SJSA1 (cell line): Measurements from ENCODE around the gene MSI2. TPM values are rescaled to one million over a fixed set of nuclear protein-coding genes. Genes with fewer than 3 reads are reported as not detected.

Source experiments
- DNase-seq, 2 experiments: peaks; one replicate each; pipeline ENCODE4 v3.0.0-alpha.2; 2015 to 2020; ENCODE audit warnings: low spot score in 2 of 2, low read depth in 1 of 2
- H3K27ac ChIP-seq: fragments of 250-450 bp; sonication (Bioruptor Pico); 2 replicates; pipeline ENCODE4 v1.5.1; 2020; ENCODE audit warnings: mild to moderate bottlenecking, moderate library complexity
- H3K27me3 ChIP-seq: fragments of 250-450 bp; sonication (Bioruptor Pico); replicated peaks from 2 replicates; pipeline ENCODE4 v1.5.1; 2020; ENCODE audit warnings: mild to moderate bottlenecking, moderate library complexity
- H3K36me3 ChIP-seq: fragments of 250-450 bp; sonication (Bioruptor Pico); 2 replicates; pipeline ENCODE4 v1.5.1; 2020; ENCODE audit warnings: mild to moderate bottlenecking
- H3K4me1 ChIP-seq: fragments of 250-450 bp; sonication (Bioruptor Pico); replicated peaks from 2 replicates; pipeline ENCODE4 v1.6.1; 2021; ENCODE audit warnings: mild to moderate bottlenecking
- H3K4me3 ChIP-seq: fragments of 250-450 bp; sonication (Bioruptor Pico); 2 replicates; pipeline ENCODE4 v1.5.1; 2020; ENCODE audit warnings: mild to moderate bottlenecking
- H3K9me3 ChIP-seq: fragments of 250-450 bp; sonication (Bioruptor Pico); replicated peaks from 2 replicates; pipeline ENCODE4 v1.5.1; 2020; ENCODE audit warnings: mild to moderate bottlenecking
- total RNA-seq: library from RNA; depleted of rRNA; stranded (reverse); fragments of >200 nt; shearing (Covaris generic); gene quantifications from 2 replicates; pipeline ENCODE4 v1.2.3, GENCODE V29; 2014

MSI2 gene
- total RNA-seq, 1 experiment from 2014 or later, result 39.8 TPM

DNA sequence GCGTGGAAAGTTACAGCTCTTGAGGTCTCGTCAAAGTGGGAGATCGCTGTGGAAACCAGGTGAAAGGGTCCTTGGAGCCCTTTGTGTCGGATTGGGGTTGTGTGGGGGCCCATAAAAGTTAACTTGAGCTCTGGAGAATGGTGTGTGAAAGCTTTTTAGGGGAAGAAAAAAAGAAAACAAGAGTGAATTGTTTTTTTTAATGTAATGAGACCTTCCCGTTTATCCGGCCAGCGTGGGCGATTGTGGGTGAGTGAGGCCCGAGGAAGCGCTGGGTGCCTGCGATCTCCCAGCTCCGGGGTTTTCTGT lies 150.6 kb downstream of the MSI2 start:
- DNase-seq, result no peak
- peaks cover 34% of the 10 kb centered on the region for H3K4me1 ChIP-seq
- H3K36me3 ChIP-seq, result 0 out of 2 replicates have a peak, but pooled peaks cover 1% of the 10 kb centered on the region
- H3K27ac ChIP-seq, result peak overlapping the region; percentile 73
- H3K9me3 ChIP-seq, result no peaks in the 10 kb centered on the region
- H3K4me3 ChIP-seq, result no peak overlapping the region
- no peaks in the 10 kb centered on the region for H3K27me3 ChIP-seq

DNA sequence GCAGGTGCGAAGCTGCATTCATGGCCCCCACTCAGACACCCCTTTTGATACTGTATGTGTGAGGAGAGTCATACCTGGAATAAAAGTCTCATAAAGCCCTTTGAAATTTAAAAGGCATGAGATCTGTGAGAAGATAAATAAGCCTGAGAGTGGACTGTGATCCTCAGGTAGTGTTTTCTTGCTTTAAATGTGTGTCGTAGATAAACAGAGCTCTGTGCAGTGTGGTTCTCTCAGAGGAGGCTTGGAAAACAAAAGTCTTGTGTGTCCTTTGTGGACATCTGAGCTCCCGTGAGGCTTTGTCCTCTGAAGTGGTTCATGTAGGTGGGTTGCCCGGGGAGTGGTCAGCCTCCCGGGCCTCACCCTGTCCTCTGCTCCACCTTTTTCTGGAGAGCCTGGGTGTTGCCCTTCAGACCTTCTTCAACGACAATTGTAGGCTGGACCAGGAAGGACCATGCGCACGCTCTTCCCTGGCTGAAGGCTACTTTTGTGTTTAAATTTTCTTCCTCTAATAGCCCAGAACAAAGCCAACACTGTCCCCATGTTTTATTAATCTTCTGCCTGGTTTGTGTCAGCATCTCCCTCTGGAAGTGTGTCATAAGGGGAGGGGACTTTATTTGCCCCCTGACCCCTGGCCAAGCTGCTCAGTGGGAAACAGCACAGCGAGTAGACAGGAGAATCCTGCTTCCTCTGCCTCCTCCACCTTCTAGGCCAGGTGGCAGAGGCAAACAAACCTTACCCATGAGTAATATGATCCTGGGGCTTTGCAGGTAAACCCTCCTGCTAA lies 151.2 kb downstream of the MSI2 start:
- H3K27me3 ChIP-seq, result no peaks in the 10 kb centered on the region
- DNase-seq, result no peak
- H3K4me1 ChIP-seq, result peaks cover 31% of the 10 kb centered on the region
- H3K9me3 ChIP-seq, result no peaks in the 10 kb centered on the region
- H3K36me3 ChIP-seq, result no peaks in the 10 kb centered on the region
- H3K27ac ChIP-seq, result peak overlapping the region; percentile 73; the same call in 1 of the 2 replicates
- H3K4me3 ChIP-seq, result no peak overlapping the region

DNA sequence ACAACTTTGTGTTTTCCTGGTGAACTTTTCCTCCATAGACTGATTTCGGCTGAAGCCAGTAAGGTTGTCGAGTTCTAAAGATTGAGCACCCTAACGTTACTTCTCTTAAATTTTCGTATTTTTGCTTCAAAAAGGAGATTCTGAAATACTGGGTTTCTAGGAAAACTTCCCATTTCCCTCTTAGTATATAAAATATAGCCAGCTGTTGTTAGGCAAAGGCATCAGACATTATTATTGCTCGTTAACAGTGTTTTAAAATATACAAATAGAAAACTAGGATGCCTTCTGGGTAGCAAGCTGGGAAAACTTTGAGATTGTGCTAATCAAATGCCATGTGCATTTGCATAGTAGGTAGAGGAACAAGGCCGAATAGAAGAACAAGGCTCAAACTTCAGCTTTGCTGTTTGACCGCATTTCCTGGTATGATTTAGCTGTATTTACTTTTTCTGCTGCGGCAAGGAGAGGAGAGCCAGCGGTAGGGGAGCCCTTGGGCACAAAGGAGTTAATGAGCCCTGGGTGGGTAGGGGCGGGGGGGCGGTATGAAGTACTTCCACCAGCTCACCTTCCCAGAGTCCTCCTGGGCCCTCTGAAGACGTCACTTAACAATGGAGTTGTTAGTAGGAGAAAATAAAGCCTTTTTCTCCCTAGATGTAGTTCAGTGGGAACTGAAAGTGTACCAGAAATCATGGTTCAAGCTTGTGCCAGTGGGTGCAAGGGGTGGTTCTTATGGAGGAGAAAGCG lies 151.9 kb downstream of the MSI2 start:
- no peak for DNase-seq
- H3K27ac ChIP-seq, result no peak overlapping the region

GRCh38 chr17:57410169-57410568 lies 153.8 kb downstream of the MSI2 start:
- DNase-seq, result no peak
- peaks cover 27% of the 10 kb centered on the region for H3K4me1 ChIP-seq
- no peaks in the 10 kb centered on the region for H3K27me3 ChIP-seq
- H3K4me3 ChIP-seq, result no peak overlapping the region
- no peaks in the 10 kb centered on the region for H3K9me3 ChIP-seq
- H3K27ac ChIP-seq, result no peak overlapping the region
- no peaks in the 10 kb centered on the region for H3K36me3 ChIP-seq

More for the DNA sequence above, 151.9 kb downstream of the MSI2 start:
- H3K27me3 ChIP-seq, result no peaks in the 10 kb centered on the region
- H3K4me1 ChIP-seq, result peaks cover 31% of the 10 kb centered on the region
- no peaks in the 10 kb centered on the region for H3K36me3 ChIP-seq
- no peak overlapping the region for H3K4me3 ChIP-seq
- no peaks in the 10 kb centered on the region for H3K9me3 ChIP-seq

DNA sequence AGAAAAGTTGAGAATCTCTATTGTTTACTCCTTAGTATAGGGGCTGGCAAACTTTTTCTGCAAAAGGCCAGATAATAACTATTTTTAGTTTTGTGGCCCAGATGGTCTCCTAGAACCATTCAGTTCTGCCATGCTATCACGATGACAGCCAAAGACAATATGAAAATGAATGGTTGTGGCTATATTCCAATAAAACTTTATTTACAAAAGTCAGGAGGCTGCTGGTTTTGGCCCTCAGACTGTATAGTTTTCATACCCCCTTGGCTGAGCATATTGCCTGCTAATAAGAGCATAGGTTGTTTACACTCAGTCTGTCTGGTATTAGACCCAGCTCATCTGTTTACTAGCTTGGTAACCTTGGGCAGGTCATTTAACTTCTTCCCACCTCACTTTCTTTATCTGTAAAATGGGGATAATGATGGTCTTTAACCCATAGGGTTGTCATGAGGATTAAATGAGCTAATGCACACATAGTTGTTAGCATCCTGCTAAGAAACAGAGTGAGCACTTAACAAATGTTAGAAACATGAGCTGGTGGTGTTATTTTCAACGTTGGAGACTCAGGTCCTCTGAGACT lies 156.3 kb downstream of the MSI2 start:
- no peaks in the 10 kb centered on the region for H3K36me3 ChIP-seq
- H3K4me1 ChIP-seq, result peaks cover 2% of the 10 kb centered on the region
- no peaks in the 10 kb centered on the region for H3K27me3 ChIP-seq
- no peak overlapping the region for H3K27ac ChIP-seq
- DNase-seq, result no peak
- no peaks in the 10 kb centered on the region for H3K9me3 ChIP-seq
- H3K4me3 ChIP-seq, result no peak overlapping the region

DNA sequence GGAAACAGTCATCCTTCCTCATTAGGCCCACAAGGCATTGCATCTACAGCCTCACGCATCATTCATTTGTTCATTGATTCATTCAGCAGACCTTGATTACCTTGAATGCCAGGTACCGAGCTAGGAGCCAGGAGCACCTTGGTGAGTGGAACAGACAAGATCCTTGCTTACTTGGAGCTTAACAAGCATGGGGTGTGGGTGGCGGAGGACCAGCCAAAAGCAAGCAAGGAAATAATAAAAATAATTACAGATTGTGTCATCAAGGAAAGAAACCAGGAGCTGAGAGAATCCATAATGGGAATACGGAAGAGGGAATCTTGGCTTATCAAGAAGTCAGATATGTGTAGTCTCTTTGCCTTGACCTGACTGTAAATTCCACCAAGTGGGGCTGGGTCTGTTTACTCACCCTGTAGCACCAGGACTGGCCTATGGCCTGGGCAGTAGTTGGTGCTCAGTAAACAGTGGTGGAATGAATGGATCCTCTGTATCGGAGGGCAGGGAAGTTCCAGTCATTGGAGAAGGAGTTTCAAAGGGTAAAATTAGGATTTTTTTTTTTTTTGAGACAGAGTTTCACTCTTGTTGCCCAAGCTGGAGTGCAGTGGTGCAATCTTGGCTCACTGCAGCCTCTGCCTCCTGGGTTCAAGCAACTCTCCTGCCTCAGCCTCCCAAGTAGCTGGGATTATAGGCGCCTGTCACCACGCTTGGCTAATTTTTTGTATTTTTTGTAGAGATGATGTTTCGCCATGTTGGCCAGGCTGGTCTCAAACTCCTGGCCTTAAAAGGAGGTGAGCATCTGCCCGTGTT lies 157.7 kb downstream of the MSI2 start:
- no peak for DNase-seq
- Histone ChIP-seq H3K36me3 (no peaks in the 10 kb centered on the region), H3K4me3 (no peak overlapping the region), H3K4me1 (no peaks in the 10 kb centered on the region), H3K9me3 (no peaks in the 10 kb centered on the region), H3K27me3 (no peaks in the 10 kb centered on the region), H3K27ac (no peak overlapping the region)

DNA sequence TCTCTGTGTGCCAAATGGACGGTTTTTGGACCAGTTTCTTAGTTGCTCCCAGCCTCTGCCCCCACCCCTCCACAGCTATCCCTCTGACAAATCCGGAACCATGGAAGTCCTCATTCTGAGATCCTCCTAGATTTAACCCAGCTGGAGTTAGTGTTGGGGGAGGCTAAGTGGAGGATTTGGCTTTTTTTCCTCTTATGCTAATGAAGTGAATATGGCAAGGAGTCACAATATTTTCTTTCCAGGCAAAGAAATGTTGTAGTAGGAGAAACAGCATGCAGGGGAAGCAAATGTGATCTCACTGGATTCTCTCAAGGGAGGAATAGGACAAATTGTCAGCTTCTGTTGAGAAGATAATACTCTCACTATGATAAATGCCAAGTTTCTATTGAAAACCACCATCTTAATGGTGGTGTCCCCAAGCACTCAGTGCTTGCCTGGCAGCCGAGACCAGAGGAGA lies 159.5 kb downstream of the MSI2 start:
- DNase-seq, result no peak
- H3K4me1 ChIP-seq, result no peaks in the 10 kb centered on the region
- H3K27me3 ChIP-seq, result no peaks in the 10 kb centered on the region
- no peaks in the 10 kb centered on the region for H3K9me3 ChIP-seq
- H3K4me3 ChIP-seq, result no peak overlapping the region
- H3K36me3 ChIP-seq, result no peaks in the 10 kb centered on the region
- H3K27ac ChIP-seq, result no peak overlapping the region

DNA sequence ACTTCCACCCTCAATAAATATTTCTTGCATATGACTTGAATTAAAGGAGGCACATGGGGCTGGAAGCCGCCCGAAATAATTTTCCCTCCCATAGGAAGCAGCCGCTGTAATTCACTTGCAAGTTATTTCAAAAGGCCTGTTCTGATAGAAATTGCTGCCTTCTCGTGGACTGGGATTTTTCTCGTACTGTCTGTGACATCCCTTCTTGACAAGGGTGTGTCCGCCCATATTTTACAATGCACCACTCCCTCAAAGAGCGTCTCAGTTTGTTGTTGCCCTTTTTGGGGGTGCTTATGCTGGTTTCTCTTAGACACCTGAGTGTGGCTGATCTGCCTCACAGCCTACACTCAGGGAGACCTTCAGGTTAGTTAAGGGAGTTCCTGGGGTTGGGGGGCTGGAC lies 160.0 kb downstream of the MSI2 start:
- Histone ChIP-seq H3K36me3 (no peaks in the 10 kb centered on the region), H3K4me1 (no peaks in the 10 kb centered on the region), H3K27me3 (no peaks in the 10 kb centered on the region), H3K9me3 (no peaks in the 10 kb centered on the region), H3K4me3 (no peak overlapping the region), H3K27ac (no peak overlapping the region)
- DNase-seq, result no peak

- no peaks in the 10 kb centered on the region for H3K9me3 ChIP-seq
- no peak overlapping the region for H3K4me3 ChIP-seq
- no peaks in the 10 kb centered on the region for H3K36me3 ChIP-seq
- H3K27ac ChIP-seq, result no peak overlapping the region
- H3K4me1 ChIP-seq, result peaks cover 6% of the 10 kb centered on the region
- H3K27me3 ChIP-seq, result no peaks in the 10 kb centered on the region
- DNase-seq, result no peak
Measured at GRCh38 chr17:57417956-57418355, 161.6 kb downstream of the MSI2 start.

GRCh38 chr17:57418463-57419246 lies 162.3 kb downstream of the MSI2 start:
- Histone ChIP-seq H3K4me1 (peaks cover 11% of the 10 kb centered on the region), H3K27ac (no peak overlapping the region), H3K4me3 (no peak overlapping the region), H3K9me3 (no peaks in the 10 kb centered on the region), H3K36me3 (no peaks in the 10 kb centered on the region), H3K27me3 (no peaks in the 10 kb centered on the region)
- DNase-seq, result no peak

DNA sequence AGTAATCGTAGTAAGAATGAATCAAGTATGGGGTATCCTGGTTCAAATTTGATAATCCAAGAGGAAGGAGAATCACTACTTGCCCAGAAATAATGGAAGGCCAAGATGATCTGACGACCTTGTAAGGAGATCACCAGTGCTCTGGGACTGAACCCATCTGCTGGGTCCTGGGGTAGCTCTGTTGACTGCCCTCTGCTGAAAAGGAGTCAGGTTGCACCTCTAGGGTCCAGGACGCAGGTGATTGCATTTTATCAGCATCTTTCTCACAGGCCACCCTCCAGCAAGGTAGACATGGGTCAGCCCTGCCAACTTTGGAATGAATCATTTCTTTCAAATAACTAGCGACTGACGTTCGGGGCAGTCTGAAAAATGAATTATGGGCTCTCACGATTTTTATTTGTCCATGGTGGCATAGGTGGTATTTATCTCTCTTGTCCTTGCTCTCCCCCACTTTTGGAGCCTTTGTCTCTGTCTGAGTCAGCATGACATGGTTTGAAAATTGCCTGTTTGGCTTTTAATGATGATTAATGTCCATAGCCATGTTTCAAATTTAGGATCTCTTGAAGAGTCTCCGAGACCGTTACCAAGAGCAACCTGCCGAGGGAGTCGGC lies 163.7 kb downstream of the MSI2 start:
- H3K36me3 ChIP-seq, result no peaks in the 10 kb centered on the region; the same call in 1 of the 2 replicates
- H3K9me3 ChIP-seq, result no peaks in the 10 kb centered on the region
- no peak overlapping the region for H3K4me3 ChIP-seq
- H3K4me1 ChIP-seq, result peaks cover 18% of the 10 kb centered on the region
- no peak overlapping the region for H3K27ac ChIP-seq
- no peak for DNase-seq
- H3K27me3 ChIP-seq, result no peaks in the 10 kb centered on the region

GRCh38 chr17:57420734-57421717 lies 164.7 kb downstream of the MSI2 start:
- H3K27ac ChIP-seq, result no peak overlapping the region
- no peaks in the 10 kb centered on the region; the same call in 1 of the 2 replicates for H3K36me3 ChIP-seq
- no peak for DNase-seq
- H3K9me3 ChIP-seq, result no peaks in the 10 kb centered on the region
- no peak overlapping the region for H3K4me3 ChIP-seq
- no peaks in the 10 kb centered on the region for H3K27me3 ChIP-seq
- peaks cover 25% of the 10 kb centered on the region for H3K4me1 ChIP-seq
